HEK293 (cell line): ENCODE data around the gene TM2D3.
A peak's percentile ranks its signal among the peaks of the same experiment; 100 is the strongest.

Experiments
- CTCF ChIA-PET: fragments of 350-600 bp; formaldehyde crosslinking; extraction: SDS; loops from one replicate; lab custom pipeline; 2021; ENCODE audit warnings: antibody characterized with exemption; lab: Yijun Ruan, JAX
- POLR2A ChIA-PET: fragments of 300-600 bp; formaldehyde crosslinking; extraction: SDS; loops from one replicate; lab custom pipeline; 2020; ENCODE audit warnings: antibody characterized with exemption, inconsistent platforms; lab: Yijun Ruan, JAX
- H3K27ac ChIP-seq: fragments of 200-500 bp; sonication (Bioruptor generic); 2 replicates; pipeline ENCODE4 v1.5.1; 2014; ENCODE audit warnings: low read depth, low read length, control low read depth, inconsistent platforms; ENCODE audit errors: extremely low read depth
- H3K36me3 ChIP-seq, 2 experiments: fragments of 200-500 bp in 1 of 2; sonication (Bioruptor generic) in 1 of 2; 1 replicate in 1 of 2; 2 replicates in 1 of 2; pipeline ENCODE4 v1.5.1; 2014 to 2017; ENCODE audit warnings: inconsistent platforms in 2 of 2, low read length in 2 of 2; ENCODE audit not compliant: control insufficient read depth in 2 of 2, insufficient read depth in 1 of 2
- H3K4me1 ChIP-seq: fragments of 200-500 bp; sonication (Bioruptor generic); 2 replicates; pipeline ENCODE4 v1.5.1; 2014; ENCODE audit warnings: mild to moderate bottlenecking, low read length, inconsistent platforms; ENCODE audit not compliant: control insufficient read depth, insufficient read depth
- H3K4me3 ChIP-seq: 2 replicates; pipeline ENCODE4 v1.5.1; 2011; ENCODE audit warnings: low read depth, mild to moderate bottlenecking, control low read depth, low read length, moderate library complexity
- H3K9me3 ChIP-seq: fragments of 200-500 bp; sonication (Bioruptor generic); 2 replicates; pipeline ENCODE4 v1.5.1; 2014; ENCODE audit warnings: low read depth, low read length, inconsistent platforms; ENCODE audit not compliant: control insufficient read depth, insufficient read depth
- GFI1B ChIP-seq: fragments of 450-650 bp; formaldehyde crosslinking; IDR thresholded peaks from 2 replicates; pipeline ENCODE4 v1.5.1; 2016; ENCODE audit warnings: missing biosample characterization, missing genetic modification characterization
- HIC1 ChIP-seq: fragments of 450-650 bp; formaldehyde crosslinking; IDR thresholded peaks from 2 replicates; pipeline ENCODE4 v1.5.1; 2016; ENCODE audit warnings: missing biosample characterization, missing genetic modification characterization
- KLF8 ChIP-seq: fragments of 450-650 bp; formaldehyde crosslinking; IDR thresholded peaks from 2 replicates; pipeline ENCODE4 v1.5.1; 2016; ENCODE audit warnings: missing biosample characterization, missing genetic modification characterization
- KLF9 ChIP-seq: fragments of 450-650 bp; formaldehyde crosslinking; IDR thresholded peaks from 2 replicates; pipeline ENCODE4 v1.5.1; 2016; ENCODE audit warnings: missing biosample characterization, missing genetic modification characterization, low read depth
- PRDM2 ChIP-seq: fragments of 450-650 bp; formaldehyde crosslinking; IDR thresholded peaks from 2 replicates; pipeline ENCODE4 v1.5.1; 2016; ENCODE audit warnings: missing biosample characterization, missing genetic modification characterization, borderline replicate concordance
- RBAK ChIP-seq: fragments of 450-650 bp; formaldehyde crosslinking; IDR thresholded peaks from 2 replicates; pipeline ENCODE4 v1.5.1; 2016; ENCODE audit warnings: missing biosample characterization, missing genetic modification characterization
- ZNF10 ChIP-seq: fragments of 450-650 bp; formaldehyde crosslinking; IDR thresholded peaks from 2 replicates; pipeline ENCODE4 v1.5.1; 2017; ENCODE audit warnings: missing biosample characterization, missing genetic modification characterization
- ZNF2 ChIP-seq: fragments of 450-650 bp; formaldehyde crosslinking; IDR thresholded peaks from 2 replicates; pipeline ENCODE4 v1.5.1; 2016; ENCODE audit warnings: missing biosample characterization, missing genetic modification characterization
- ZNF426 ChIP-seq: fragments of 450-650 bp; formaldehyde crosslinking; IDR thresholded peaks from 2 replicates; pipeline ENCODE4 v1.5.1; 2017; ENCODE audit warnings: missing biosample characterization, missing genetic modification characterization, mild to moderate bottlenecking, inconsistent platforms, moderate library complexity
- ZNF558 ChIP-seq: fragments of 450-650 bp; formaldehyde crosslinking; IDR thresholded peaks from 2 replicates; pipeline ENCODE4 v1.5.1; 2016; ENCODE audit warnings: missing biosample characterization, missing genetic modification characterization
- ZNF768 ChIP-seq: fragments of 450-650 bp; formaldehyde crosslinking; IDR thresholded peaks from 2 replicates; pipeline ENCODE4 v1.5.1; 2018; ENCODE audit warnings: missing biosample characterization, mild to moderate bottlenecking, missing genetic modification characterization
- ZNF837 ChIP-seq: fragments of 450-650 bp; formaldehyde crosslinking; IDR thresholded peaks from 2 replicates; pipeline ENCODE4 v1.5.1; 2016; ENCODE audit warnings: missing biosample characterization, missing genetic modification characterization

The TM2D3 gene

GRCh38 chr15:101684384-101684783 lies 32.2 kb upstream of the TM2D3 start:
- H3K27ac ChIP-seq: no peak overlapping the region
- TF ChIP-seq PRDM2 (tag by site-specific recombination) (no peak), ZNF768 (tag by site-specific recombination) (no peak), ZNF558 (tag by site-specific recombination) (no peak), ZNF426 (tag by site-specific recombination) (no peak), KLF8 (no peak)
- no peaks in the 10 kb centered on the region for H3K4me1 ChIP-seq
- peaks cover 27 to 49% of the 10 kb centered on the region in 2 experiments for H3K36me3 ChIP-seq
- no peak overlapping the region for H3K4me3 ChIP-seq
- POLR2A ChIA-PET: no interaction called here
- H3K9me3 ChIP-seq: no peaks in the 10 kb centered on the region
- CTCF ChIA-PET: interaction anchor here (0.5 to 1.1 kb wide), 3 partner anchors 17 to 134 kb away, joined by 3 to 5 read pairs (median 3); no protein-coding TSS in a partner anchor

- TF ChIP-seq GFI1B (tag by site-specific recombination) (no peak), ZNF837 (tag by site-specific recombination) (no peak), KLF9 (tag by site-specific recombination) (no peak), HIC1 (tag by site-specific recombination) (no peak), RBAK (tag by site-specific recombination) (no peak)
- CTCF ChIA-PET: interaction anchor here (0.7 to 2.0 kb wide), 5 partner anchors 8 to 108 kb away, joined by 3 to 5 read pairs (median 3); no protein-coding TSS in a partner anchor
- POLR2A ChIA-PET: no interaction called here
- Histone ChIP-seq H3K9me3 (no peaks in the 10 kb centered on the region), H3K27ac (no peak overlapping the region), H3K36me3 (peaks cover 33 to 51% of the 10 kb centered on the region in 2 experiments), H3K4me3 (no peak overlapping the region), H3K4me1 (no peaks in the 10 kb centered on the region)
Measured at GRCh38 chr15:101679806-101680205, 27.6 kb upstream of the TM2D3 start.

- CTCF ChIA-PET: interaction anchor here (1.6 kb wide), 1 partner anchor 10 kb away, joined by 14 read pairs; no protein-coding TSS in a partner anchor
- Histone ChIP-seq H3K9me3 (no peaks in the 10 kb centered on the region), H3K27ac (no peak overlapping the region), H3K4me1 (no peaks in the 10 kb centered on the region), H3K36me3 (peaks cover 44 to 49% of the 10 kb centered on the region in 2 experiments), H3K4me3 (no peak overlapping the region)
- TF ChIP-seq ZNF10 (tag by site-specific recombination) (peak; percentile 71; the same call in 1 of the 2 replicates), ZNF2 (tag by site-specific recombination) (no peak)
- POLR2A ChIA-PET: no interaction called here
Measured at GRCh38 chr15:101676921-101677329, 24.7 kb upstream of the TM2D3 start.
